Tibial artery (tissue), 4 donors: ENCODE results near the gene NFIB.

Experiments
- DNase-seq, 2 donors: peaks; one replicate each; pipeline ENCODE4 v3.0.0-alpha.2; 2019
- H3K27ac ChIP-seq, 2 donors: fragments of 200-600 bp; sonication (generic) in 1 of 2; 1 replicate in 1 of 2; 2 replicates in 1 of 2; pipeline ENCODE4 v1.5.1; 2018 to 2019; ENCODE audit warnings: mild to moderate bottlenecking in 1 of 2
- H3K27me3 ChIP-seq, 2 donors: fragments of 200-600 bp; sonication (generic) in 1 of 2; one replicate each; pipeline versions ENCODE4 v1.5.1 to v1.6.0; 2016 to 2019
- H3K36me3 ChIP-seq, 3 donors: fragments of 200-600 bp; sonication (generic) in 2 of 3; one replicate each; pipeline ENCODE4 v1.5.1; 2016 to 2019; ENCODE audit warnings: mild to moderate bottlenecking in 2 of 3
- H3K4me1 ChIP-seq, 4 donors: fragments of 200-600 bp; sonication (generic) in 2 of 4; 1 replicate in 3 of 4; 2 replicates in 1 of 4; pipeline ENCODE4 v1.5.1; 2016 to 2019
- H3K4me3 ChIP-seq, 2 donors: fragments of 200-600 bp; sonication (generic) in 1 of 2; 1 replicate in 1 of 2; 2 replicates in 1 of 2; pipeline ENCODE4 v1.5.1; 2018 to 2019; ENCODE audit warnings: mild to moderate bottlenecking in 2 of 2
- H3K9me3 ChIP-seq, 3 donors: fragments of 200-600 bp; sonication (generic) in 1 of 3; one replicate each; pipeline ENCODE4 v1.5.1; 2016 to 2019
- intact Hi-C: fragments of 100-400 bp; cut with DNase I; formaldehyde crosslinking; loops from one replicate; pipeline ENCODE4 v1.15.0; 2023; ENCODE audit warnings: low total_unique reads
- TF ChIP-seq, protein P1 (sequence below), 2 experiments: fragments of 200-600 bp in 1 of 2; fragments of 450-650 bp in 1 of 2; IDR thresholded peaks; one replicate each; pipeline ENCODE4 v1.5.1; 2017 to 2019; ENCODE audit warnings: antibody characterized with exemption in 2 of 2, mild to moderate bottlenecking in 1 of 2, moderate library complexity in 1 of 2

Gene NFIB

GRCh38 chr9:14168381-14168780 lies 145.6 kb downstream of the NFIB start:
- intact Hi-C loops: no loop called here
- no peaks in the 10 kb centered on the region for H3K27me3 ChIP-seq
- no peak overlapping the region for H3K4me3 ChIP-seq
- no peaks in the 10 kb centered on the region for H3K36me3 ChIP-seq
- no peak for DNase-seq
- no peak overlapping the region for H3K27ac ChIP-seq
- no peaks in the 10 kb centered on the region for H3K9me3 ChIP-seq
- peaks cover 0 to 53% (median 18%) of the 10 kb centered on the region in 4 donors for H3K4me1 ChIP-seq
- TF ChIP-seq, protein P1, sequence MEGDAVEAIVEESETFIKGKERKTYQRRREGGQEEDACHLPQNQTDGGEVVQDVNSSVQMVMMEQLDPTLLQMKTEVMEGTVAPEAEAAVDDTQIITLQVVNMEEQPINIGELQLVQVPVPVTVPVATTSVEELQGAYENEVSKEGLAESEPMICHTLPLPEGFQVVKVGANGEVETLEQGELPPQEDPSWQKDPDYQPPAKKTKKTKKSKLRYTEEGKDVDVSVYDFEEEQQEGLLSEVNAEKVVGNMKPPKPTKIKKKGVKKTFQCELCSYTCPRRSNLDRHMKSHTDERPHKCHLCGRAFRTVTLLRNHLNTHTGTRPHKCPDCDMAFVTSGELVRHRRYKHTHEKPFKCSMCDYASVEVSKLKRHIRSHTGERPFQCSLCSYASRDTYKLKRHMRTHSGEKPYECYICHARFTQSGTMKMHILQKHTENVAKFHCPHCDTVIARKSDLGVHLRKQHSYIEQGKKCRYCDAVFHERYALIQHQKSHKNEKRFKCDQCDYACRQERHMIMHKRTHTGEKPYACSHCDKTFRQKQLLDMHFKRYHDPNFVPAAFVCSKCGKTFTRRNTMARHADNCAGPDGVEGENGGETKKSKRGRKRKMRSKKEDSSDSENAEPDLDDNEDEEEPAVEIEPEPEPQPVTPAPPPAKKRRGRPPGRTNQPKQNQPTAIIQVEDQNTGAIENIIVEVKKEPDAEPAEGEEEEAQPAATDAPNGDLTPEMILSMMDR (IDR thresholded peaks at IDR 0.05): no peak

GRCh38 chr9:14165376-14166035 lies 148.4 kb downstream of the NFIB start:
- no peak for DNase-seq
- intact Hi-C loops: no loop called here
- Histone ChIP-seq H3K27me3 (no peaks in the 10 kb centered on the region), H3K36me3 (no peaks in the 10 kb centered on the region), H3K9me3 (no peaks in the 10 kb centered on the region), H3K27ac (no peak overlapping the region), H3K4me1 (peaks cover 0 to 44% (median 13%) of the 10 kb centered on the region in 4 donors), H3K4me3 (no peak overlapping the region)
- TF ChIP-seq, protein P1 (IDR thresholded peaks at IDR 0.05): no peak

DNA sequence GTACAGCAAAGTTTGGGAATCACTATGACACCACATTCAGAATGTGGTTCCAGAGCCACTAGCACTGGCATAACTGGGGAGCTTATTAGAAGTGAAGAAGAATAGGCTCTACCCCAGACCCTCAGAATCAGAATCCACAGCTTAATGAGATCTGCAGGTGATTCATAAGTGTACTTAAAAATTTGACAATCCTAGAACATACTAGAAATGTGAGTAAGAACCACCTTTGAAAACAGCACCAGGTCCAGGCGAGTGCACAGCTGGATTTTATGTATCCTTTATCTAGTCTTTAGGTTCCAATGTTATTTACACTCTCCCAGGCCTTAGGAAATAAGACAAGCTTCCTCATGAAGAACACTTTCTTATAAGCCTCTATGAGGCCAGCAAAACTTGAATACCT lies 149.0 kb downstream of the NFIB start:
- H3K36me3 ChIP-seq: no peaks in the 10 kb centered on the region
- no peak overlapping the region for H3K4me3 ChIP-seq
- H3K4me1 ChIP-seq: peaks cover 0 to 50% (median 13%) of the 10 kb centered on the region in 4 donors
- intact Hi-C loops: no loop called here
- no peak for DNase-seq
- TF ChIP-seq, protein P1 (IDR thresholded peaks at IDR 0.05): no peak
- H3K27ac ChIP-seq: no peak overlapping the region
- H3K27me3 ChIP-seq: no peaks in the 10 kb centered on the region
- no peaks in the 10 kb centered on the region for H3K9me3 ChIP-seq

DNA sequence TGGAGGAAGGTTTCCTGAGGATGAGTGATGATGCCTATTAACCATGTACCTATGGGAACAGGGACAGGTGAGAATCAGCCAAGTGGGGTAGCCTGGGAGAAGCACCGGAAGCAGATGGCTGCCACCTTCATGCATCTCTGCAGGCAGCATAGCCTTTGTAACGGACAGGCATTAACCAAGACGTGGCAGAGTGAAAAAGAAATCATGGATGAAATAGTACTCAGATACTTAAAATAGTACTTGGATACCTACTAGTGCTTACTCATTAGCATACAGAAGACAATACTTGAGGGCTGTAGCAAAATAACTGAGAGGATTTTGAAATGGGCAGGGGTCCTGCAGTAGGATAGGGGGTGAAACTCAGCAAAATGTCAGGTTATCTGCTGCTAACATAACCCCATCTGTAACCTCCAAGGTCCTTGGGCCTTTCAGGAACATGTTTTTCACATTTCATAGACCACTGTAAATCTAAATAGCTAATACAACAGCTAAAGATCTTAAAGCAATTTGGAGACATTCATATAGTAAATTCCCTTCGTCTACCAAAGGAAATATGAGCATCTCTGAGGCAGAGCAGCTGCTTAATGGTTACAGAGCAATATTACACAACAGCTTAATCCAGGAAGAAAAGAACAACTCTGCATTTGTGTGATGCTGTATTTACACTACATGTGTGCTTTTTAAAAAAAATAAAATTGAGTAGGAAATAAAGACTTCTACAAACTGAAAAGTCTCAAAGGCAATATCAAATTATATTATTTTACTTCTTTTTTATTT lies 154.3 kb downstream of the NFIB start:
- Histone ChIP-seq H3K36me3 (no peaks in the 10 kb centered on the region), H3K4me3 (no peak overlapping the region), H3K4me1 (peaks cover 0 to 59% (median 13%) of the 10 kb centered on the region in 4 donors), H3K27me3 (no peaks in the 10 kb centered on the region), H3K27ac (no peak overlapping the region), H3K9me3 (no peaks in the 10 kb centered on the region)
- intact Hi-C loops: no loop called here
- no peak for DNase-seq
- TF ChIP-seq, protein P1 (IDR thresholded peaks at IDR 0.05): no peak

- DNase-seq: no peak
- Histone ChIP-seq H3K27ac (no peak overlapping the region), H3K27me3 (no peaks in the 10 kb centered on the region), H3K4me1 (peaks cover 0 to 52% (median 15%) of the 10 kb centered on the region in 4 donors), H3K9me3 (no peaks in the 10 kb centered on the region), H3K36me3 (no peaks in the 10 kb centered on the region), H3K4me3 (no peak overlapping the region)
- TF ChIP-seq, protein P1 (IDR thresholded peaks at IDR 0.05): no peak
- intact Hi-C loops: no loop called here
These were observed 155.0 kb downstream of the NFIB start for GRCh38 chr9:14158916-14159315.
